Cerebellar cortex (tissue), 1 donor: ENCODE results near the gene EID3.

Source experiments
- DNase-seq: peaks from one replicate; pipeline ENCODE4 v3.0.0-alpha.2; 2015; ENCODE audit warnings: low spot score

EID3 gene

DNA sequence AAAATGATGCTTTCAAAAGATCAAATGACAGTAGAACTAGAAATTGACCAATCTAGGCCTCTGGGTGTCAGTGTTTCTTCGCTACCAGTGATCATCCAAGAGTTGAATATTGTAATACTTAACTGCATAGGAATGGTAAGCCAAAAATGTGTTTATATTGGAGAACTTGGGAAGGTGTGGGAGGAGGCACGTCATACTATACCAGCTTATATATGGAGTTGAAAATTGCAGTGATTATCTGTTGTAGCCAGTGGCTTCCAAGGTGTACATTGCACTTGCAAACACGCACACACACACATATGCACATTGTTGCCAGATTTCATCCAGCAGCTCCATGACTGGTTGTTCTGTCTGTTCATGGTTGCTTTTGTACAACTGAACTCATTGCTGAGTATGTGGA lies 36.1 kb downstream of the EID3 start:
- no peak for DNase-seq

- no peak for DNase-seq
These were observed 36.6 kb downstream of the EID3 start for GRCh38 chr12:104340177-104340576.

DNA sequence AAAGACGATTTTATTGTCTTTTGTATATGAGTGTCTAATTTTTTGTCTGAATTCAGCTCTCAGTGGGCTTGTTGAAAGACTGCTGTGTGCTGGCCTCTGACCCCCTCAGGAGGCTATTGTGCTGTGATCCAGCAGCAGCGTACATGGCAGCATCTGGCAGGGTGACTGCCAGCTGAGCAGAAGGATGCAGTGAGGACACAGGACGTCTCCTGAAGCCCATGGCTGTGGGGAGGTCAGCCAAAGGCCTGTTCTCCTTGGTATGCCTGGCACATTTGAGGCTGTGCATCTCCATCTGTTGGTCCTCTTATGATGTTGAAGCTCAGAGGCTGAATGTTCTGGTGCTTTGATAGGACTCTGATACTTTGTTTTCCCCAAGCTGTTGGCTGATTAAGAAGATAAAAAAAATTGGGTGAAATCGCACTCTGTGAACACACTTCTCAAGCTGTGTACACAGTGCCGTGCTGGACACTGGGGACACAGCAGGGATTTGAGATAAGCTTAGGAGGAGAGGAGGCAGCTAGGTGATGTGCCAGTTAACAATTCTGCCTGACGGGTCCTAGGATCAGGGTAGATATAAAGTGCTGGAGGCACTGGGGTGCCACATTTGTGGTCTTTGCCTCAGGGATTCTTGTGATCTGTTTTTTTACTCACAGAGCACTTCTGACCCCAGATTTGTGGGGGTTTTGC lies 37.5 kb downstream of the EID3 start:
- no peak for DNase-seq

DNA sequence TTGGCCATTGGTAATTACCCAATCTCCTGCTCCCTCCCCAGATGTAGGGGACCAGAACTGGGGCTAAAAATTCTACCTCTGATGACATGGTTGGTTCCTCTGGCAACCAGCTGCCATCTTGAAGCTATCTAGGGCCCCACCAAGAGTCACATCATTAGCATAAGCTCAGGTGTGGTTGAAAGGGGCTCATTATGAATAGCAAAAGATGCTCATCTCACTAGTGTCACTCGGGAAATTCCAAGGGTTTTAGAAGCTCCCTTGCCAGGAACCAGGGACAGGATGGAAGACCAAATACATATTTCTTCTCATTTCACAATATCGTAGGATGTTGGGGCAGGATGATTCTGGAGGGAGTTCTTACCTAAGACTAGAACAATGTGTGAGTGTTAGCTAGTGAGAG lies 38.6 kb downstream of the EID3 start:
- no peak for DNase-seq

DNA sequence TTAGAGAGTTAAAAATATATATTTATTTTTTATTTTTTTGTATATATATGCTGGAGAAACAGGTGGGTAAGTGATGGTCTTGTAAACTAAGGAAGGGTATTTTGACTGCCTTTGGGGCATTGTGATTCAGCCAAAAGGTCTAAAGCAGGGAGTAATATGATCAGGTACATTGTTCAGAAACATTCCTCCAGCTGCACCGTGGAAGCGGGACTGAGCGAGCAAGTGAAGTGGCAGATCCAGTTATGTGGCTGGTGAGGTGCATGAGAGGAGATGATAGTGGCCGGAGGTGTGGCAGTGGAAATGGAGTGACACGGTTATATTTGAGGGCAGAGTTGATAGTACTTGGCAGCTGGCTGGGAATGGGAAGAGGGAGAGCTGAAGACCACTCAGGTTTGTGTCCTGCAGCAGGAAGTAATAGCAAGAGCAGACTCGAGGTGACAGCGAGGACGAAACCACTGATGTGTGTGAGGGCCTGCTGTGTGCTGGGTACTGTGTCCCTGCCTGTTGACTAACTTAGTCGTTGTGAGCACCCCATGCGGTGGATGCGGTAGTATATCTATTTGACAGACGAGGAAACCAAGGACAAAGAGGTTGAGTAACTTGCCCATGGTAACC lies 39.2 kb downstream of the EID3 start:
- no peak for DNase-seq

GRCh38 chr12:104344682-104345081 lies 41.1 kb downstream of the EID3 start:
- DNase-seq, result no peak

GRCh38 chr12:104345234-104346066 lies 41.9 kb downstream of the EID3 start:
- DNase-seq, result no peak

DNA sequence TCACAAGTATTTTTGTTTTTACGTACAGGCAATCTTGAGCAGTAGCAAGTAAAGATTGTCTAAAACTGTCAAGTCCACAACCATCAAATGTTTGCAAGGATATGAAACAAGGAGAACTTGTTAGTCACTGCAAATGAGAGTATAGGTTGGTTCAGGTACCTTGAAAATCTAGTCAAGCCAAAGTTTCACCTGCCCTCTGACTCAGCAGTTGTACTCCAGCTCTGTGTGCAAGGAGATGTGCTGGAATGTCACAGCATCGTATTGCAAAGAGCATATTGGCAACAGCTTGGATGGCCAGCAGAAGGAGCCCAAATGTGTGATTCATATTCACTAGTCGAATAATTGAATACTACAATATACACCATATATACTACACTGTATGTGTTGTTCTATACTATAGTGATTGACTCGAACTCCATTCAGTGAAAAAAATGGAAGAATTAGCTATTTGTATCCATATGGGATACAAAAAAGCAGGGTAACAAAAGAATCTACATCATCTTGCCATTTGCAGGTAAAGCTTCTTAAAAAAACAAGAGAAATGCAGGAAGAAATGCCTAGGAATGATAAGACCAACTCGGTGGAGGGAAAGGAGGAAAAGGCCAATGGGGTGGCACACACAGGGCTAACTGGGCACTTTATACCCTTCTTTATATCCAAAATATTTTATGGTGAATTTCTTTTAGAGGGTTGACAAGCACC lies 44.0 kb downstream of the EID3 start:
- no peak for DNase-seq

DNA sequence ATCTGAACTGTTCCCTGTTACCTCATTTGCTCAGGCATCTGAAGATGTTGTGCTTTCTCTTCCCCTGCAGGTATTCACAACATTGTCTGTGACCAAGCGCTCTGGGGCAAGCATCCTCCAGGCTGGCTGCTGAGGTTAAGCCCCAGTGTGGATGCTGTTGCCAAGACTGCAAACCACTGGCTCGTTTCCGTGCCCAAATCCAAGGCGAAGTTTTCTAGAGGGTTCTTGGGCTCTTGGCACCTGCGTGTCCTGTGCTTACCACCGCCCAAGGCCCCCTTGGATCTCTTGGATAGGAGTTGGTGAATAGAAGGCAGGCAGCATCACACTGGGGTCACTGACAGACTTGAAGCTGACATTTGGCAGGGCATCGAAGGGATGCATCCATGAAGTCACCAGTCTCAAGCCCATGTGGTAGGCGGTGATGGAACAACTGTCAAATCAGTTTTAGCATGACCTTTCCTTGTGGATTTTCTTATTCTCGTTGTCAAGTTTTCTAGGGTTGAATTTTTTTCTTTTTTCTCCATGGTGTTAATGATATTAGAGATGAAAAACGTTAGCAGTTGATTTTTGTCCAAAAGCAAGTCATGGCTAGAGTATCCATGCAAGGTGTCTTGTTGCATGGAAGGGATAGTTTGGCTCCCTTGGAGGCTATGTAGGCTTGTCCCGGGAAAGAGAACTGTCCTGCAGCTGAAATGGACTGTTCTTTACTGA lies 44.9 kb downstream of the EID3 start:
- DNase-seq, result no peak

GRCh38 chr12:104348994-104349494 lies 45.5 kb downstream of the EID3 start:
- DNase-seq, result no peak

DNA sequence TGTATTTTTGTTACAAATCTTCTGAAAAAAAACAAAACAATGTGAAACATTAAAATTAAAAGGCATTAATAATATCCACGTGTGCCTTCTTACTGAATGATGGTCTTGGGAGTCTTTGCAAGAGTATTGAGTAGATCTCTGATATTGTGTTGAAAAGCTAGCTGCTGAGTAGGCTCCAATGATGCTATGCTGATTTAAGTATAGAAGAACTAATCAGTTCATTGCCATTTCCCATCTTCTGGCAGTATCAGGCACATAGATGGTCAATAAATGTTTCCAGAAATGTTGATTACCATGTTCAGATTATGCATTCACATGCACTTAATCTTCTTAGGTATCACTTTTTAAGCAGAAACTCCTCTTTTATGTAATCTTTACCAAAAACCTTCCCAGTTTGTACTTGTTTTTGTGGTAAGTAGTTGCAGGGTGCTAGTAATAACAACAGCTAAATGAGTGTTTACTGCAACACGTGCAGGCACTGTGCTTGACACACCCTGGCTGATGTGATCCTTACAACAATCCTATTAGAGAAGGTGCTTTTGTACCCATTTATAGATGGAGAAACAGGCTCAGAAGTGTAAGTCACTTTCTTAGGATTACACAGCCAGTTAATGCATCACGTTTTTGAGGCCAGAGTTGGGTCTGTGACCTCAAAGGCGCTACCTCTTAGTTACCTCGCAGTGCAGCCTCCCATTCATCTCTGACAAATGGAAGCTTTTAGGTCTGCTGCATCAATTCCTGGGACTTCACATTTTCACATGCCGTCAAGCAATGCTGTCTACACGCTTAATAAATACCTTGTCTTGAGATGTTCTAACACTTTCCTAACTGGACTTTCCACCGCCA lies 46.9 kb downstream of the EID3 start:
- DNase-seq, result no peak

DNA sequence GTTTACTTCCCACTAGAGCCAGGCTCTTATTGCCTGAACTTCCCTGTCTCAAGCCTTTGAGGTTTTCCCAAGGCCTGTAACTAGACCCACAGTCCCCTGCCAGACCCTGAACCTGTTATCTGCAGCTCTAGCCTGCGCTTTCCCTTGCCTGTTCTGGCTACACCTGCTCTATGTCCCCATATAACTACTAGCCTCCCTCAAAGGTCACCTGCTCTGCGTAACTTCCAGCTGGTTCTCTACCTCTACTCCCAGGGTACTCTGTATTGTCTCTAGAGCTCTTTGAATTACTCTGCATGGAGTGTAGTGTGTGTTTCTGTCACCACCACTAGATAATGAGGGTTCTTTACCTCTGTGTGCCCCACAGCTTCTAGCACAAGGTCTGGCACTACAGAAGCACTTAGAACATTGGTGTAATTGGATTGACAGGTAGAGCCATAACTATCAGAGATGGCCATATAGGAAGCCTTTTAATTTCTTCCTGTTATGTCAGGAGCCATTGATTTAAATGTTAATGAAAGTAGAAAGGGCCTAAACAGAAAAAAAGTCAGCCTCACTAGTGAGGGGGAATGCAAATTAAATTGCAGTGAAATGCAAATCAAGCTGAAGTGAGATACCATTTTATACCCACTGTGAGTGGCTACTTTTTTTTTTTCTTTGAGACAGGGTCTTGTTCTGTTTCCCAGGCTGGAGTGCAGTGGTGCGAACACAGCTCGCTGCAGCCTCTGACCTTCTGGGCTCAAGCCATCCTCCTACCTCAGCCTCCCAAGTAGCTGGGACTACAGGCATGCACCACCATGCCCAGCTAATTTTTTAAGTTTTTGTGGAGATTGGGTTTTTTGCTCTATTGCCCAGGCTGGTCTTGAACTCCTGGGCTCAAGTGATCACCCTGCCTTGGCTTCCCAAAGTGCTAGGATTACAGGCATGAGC lies 47.8 kb downstream of the EID3 start:
- no peak for DNase-seq

GRCh38 chr12:104352106-104352713 lies 48.7 kb downstream of the EID3 start:
- no peak for DNase-seq

GRCh38 chr12:104353012-104353981 lies 49.8 kb downstream of the EID3 start:
- DNase-seq, result no peak

DNA sequence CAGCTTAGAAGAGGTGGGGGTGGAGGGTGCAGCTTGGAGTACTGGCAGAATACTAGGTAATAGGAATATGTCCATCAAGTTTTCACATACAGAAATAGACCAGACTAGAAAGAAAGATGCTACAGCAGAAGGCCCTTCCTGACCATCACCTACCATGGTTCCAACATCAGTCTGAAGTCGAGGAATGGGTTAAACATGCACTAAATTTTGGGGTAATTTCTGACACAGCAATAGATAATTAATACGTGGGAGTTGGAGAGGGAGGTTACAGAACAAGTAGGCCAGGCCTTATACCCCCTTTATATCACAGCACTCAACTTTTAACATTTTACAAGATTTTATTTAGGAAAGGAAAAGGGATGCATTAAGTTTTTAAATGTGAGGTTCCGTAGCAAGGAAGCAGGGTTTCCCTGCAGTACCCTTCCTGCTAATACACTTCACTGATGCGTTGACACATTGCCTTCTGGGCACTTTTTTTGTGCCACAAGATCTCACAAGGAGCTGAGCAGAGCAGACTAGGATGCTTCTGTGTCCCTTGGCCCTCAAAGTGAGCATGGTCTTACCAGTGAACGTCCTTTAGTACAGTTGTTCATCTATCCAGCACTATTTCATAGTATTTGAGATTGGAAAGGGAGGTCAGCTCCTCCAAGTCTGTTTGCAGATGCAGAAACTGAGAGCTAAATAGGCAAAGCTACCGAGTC lies 50.8 kb downstream of the EID3 start:
- peak; percentile 34 for DNase-seq
